Gastrocnemius medialis (tissue), 4 donors: Measurements from ENCODE around the gene MRPL18. TPM values are rescaled to one million over a fixed set of nuclear protein-coding genes. Genes with fewer than 3 reads are reported as not detected.

Experiments
- ATAC-seq, 2 donors: fragments of 150-250 bp; one replicate each; pipeline ENCODE4 v1.9.1; 2016
- DNase-seq, 2 donors: peaks; one replicate each; pipeline ENCODE4 v3.0.0-alpha.2; 2019
- H3K27ac ChIP-seq, 4 donors: fragments of 200-600 bp; sonication (generic); 1 replicate in 1 of 4; 2 replicates in 3 of 4; pipeline ENCODE4 v1.5.1; 2016 to 2018; ENCODE audit warnings: mild to moderate bottlenecking in 2 of 4, moderate library complexity in 1 of 4
- H3K27me3 ChIP-seq, 3 donors: fragments of 200-600 bp; sonication (generic) in 2 of 3; 1 replicate in 1 of 3; 2 replicates in 2 of 3; pipeline versions ENCODE4 v1.5.1 to v1.6.0; 2016 to 2019; ENCODE audit warnings: mild to moderate bottlenecking in 1 of 3, moderate library complexity in 1 of 3
- H3K36me3 ChIP-seq, 2 donors: fragments of 200-600 bp; sonication (generic) in 1 of 2; one replicate each; pipeline ENCODE4 v1.5.1; 2017 to 2018
- H3K4me1 ChIP-seq, 2 donors: fragments of 200-600 bp; sonication (generic) in 1 of 2; one replicate each; pipeline ENCODE4 v1.5.1; 2016 to 2017; ENCODE audit warnings: mild to moderate bottlenecking in 2 of 2
- H3K4me3 ChIP-seq, 4 donors: fragments of 200-600 bp; sonication (generic) in 3 of 4; 1 replicate in 1 of 4; 2 replicates in 3 of 4; pipeline ENCODE4 v1.5.1; 2016 to 2019; ENCODE audit warnings: mild to moderate bottlenecking in 2 of 4
- H3K9me3 ChIP-seq, 3 donors: fragments of 200-600 bp; sonication (generic) in 2 of 3; 1 replicate in 1 of 3; 2 replicates in 2 of 3; pipeline ENCODE4 v1.5.1; 2016 to 2019
- CTCF ChIP-seq, 5 experiments: fragments of 450-650 bp in 3 of 5; fragments of 200-600 bp in 2 of 5; sonication (generic) in 2 of 5; IDR thresholded peaks in 4 of 5; conservative IDR thresholded peaks in 1 of 5; 1 replicate in 4 of 5; 2 replicates in 1 of 5; pipeline ENCODE4 v1.5.1; 2016 to 2019; ENCODE audit warnings: antibody characterized with exemption in 5 of 5, mild to moderate bottlenecking in 3 of 5, moderate library complexity in 3 of 5
- POLR2A ChIP-seq, 2 donors: fragments of 450-650 bp; IDR thresholded peaks; one replicate each; pipeline ENCODE4 v1.6.1; 2017; ENCODE audit warnings: antibody characterized with exemption in 2 of 2, mild to moderate bottlenecking in 2 of 2, moderate library complexity in 2 of 2
- in situ Hi-C, 4 donors: fragments of 200-750 bp; cut with MboI; loops; one replicate each; pipeline versions ENCODE4 v1.15.0 to v1.8.0; 2017; ENCODE audit warnings: low sequenced_read_pairs in 4 of 4
- intact Hi-C: fragments of 100-400 bp; cut with DNase I; formaldehyde crosslinking; loops from one replicate; pipeline ENCODE4 v1.15.1; 2023; ENCODE audit warnings: low total_unique reads
- total RNA-seq, 4 donors: library from RNA; depleted of rRNA; stranded (reverse); fragments of >200 nt; gene quantifications; one replicate each; pipeline versions ENCODE4 v1.1.0 to v1.2.3, GENCODE V29; 2016

The MRPL18 gene
- total RNA-seq, 4 donors from 2014 or later, result 54.0 to 122 (median 69.0) TPM

- Histone ChIP-seq H3K36me3 (no peaks in the 10 kb centered on the region), H3K4me1 (no peaks in the 10 kb centered on the region), H3K4me3 (no peak overlapping the region), H3K27me3 (no peaks in the 10 kb centered on the region), H3K27ac (no peak overlapping the region), H3K9me3 (no peaks in the 10 kb centered on the region)
- in situ Hi-C loops, result no loop called here
- intact Hi-C loops, result no loop called here
- no peak for ATAC-seq
- TF ChIP-seq POLR2A (IDR thresholded peaks at IDR 0.05) (no peak), CTCF (IDR thresholded peaks at IDR 0.05 in 4 of 5, conservative IDR thresholded peaks at IDR 0.05 in 1 of 5) (no peak)
- no peak for DNase-seq
These were observed 42.7 kb downstream of the MRPL18 start for GRCh38 chr6:159832946-159833345.

DNA sequence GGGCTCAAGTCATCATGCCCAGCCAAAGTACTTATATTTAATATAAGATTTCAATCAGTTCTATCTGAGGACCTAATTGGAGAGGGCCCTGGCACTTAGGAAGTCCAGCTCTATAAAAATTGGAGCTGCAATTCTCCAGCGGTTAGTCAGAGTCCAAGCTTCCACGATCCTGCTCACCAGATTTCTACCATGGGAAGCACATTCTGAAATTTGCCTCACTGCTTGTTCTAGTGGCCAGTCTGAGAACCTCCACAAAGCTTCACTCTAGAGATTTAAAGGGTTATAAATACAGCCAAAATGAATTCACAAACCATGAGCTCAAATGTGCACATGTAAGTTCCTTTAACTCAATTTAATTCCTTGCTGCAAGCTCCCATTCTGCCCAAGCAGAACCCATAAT lies 43.3 kb downstream of the MRPL18 start:
- Histone ChIP-seq H3K4me3 (no peak overlapping the region), H3K4me1 (no peaks in the 10 kb centered on the region), H3K9me3 (no peaks in the 10 kb centered on the region), H3K27ac (no peak overlapping the region), H3K27me3 (no peaks in the 10 kb centered on the region), H3K36me3 (no peaks in the 10 kb centered on the region)
- no peak for DNase-seq
- no peak for TF ChIP-seq POLR2A (IDR thresholded peaks at IDR 0.05)
- no peak for TF ChIP-seq CTCF (IDR thresholded peaks at IDR 0.05 in 4 of 5, conservative IDR thresholded peaks at IDR 0.05 in 1 of 5)
- intact Hi-C loops, result no loop called here
- no peak for ATAC-seq
- in situ Hi-C loops, result no loop called here

GRCh38 chr6:159833997-159834603 lies 43.8 kb downstream of the MRPL18 start:
- no peak overlapping the region for H3K27ac ChIP-seq
- TF ChIP-seq CTCF (IDR thresholded peaks at IDR 0.05 in 4 of 5, conservative IDR thresholded peaks at IDR 0.05 in 1 of 5) (no peak), POLR2A (IDR thresholded peaks at IDR 0.05) (no peak)
- no peak for ATAC-seq

GRCh38 chr6:159836718-159837490 lies 46.6 kb downstream of the MRPL18 start:
- Histone ChIP-seq H3K4me3 (no peak overlapping the region), H3K4me1 (no peaks in the 10 kb centered on the region), H3K27ac (no peak overlapping the region), H3K27me3 (no peaks in the 10 kb centered on the region), H3K9me3 (no peaks in the 10 kb centered on the region), H3K36me3 (no peaks in the 10 kb centered on the region)
- DNase-seq (no peak), ATAC-seq (no peak)
- in situ Hi-C loops, result no loop called here
- TF ChIP-seq POLR2A (IDR thresholded peaks at IDR 0.05) (no peak), CTCF (IDR thresholded peaks at IDR 0.05 in 4 of 5, conservative IDR thresholded peaks at IDR 0.05 in 1 of 5) (no peak)
- intact Hi-C loops, result no loop called here

More at GRCh38 chr6:159833997-159834603, 43.8 kb downstream of the MRPL18 start:
- no peak for DNase-seq
- no peaks in the 10 kb centered on the region for H3K36me3 ChIP-seq
- H3K4me1 ChIP-seq, result no peaks in the 10 kb centered on the region
- no peak overlapping the region for H3K4me3 ChIP-seq
- no peaks in the 10 kb centered on the region for H3K27me3 ChIP-seq
- no peaks in the 10 kb centered on the region for H3K9me3 ChIP-seq
- in situ Hi-C loops, result no loop called here
- intact Hi-C loops, result no loop called here
